GM03348 (cell line): Measurements from ENCODE around the gene PLEKHG5.
"Not testable (repeated sequence)": the region's sequence is repeated elsewhere in the genome, so short reads cannot be mapped to it uniquely, and the experiment has no call there.

Experiments used
- DNase-seq: peaks from one replicate; pipeline ENCODE4 v3.0.0; 2012; ENCODE audit warnings: low spot score

PLEKHG5 gene

GRCh38 chr1:6496890-6497214, 5.4 kb upstream of the PLEKHG5 start:
- DNase-seq = no peak

- peak; percentile 49 for DNase-seq
Observed at GRCh38 chr1:6496365-6496721, 4.9 kb upstream of the PLEKHG5 start.

GRCh38 chr1:6495540-6496364, 4.3 kb upstream of the PLEKHG5 start:
- no peak for DNase-seq

GRCh38 chr1:6495041-6495441, 3.6 kb upstream of the PLEKHG5 start:
- DNase-seq = no peak

- no peak for DNase-seq
Observed at GRCh38 chr1:6494627-6495026, 3.2 kb upstream of the PLEKHG5 start.

- DNase-seq = not testable (repeated sequence)
Observed at GRCh38 chr1:6493834-6494223, 2.4 kb upstream of the PLEKHG5 start.

- DNase-seq = no peak
Observed at GRCh38 chr1:6491966-6492365, 499 bp upstream of the PLEKHG5 start.

GRCh38 chr1:6491081-6491449, 402 bp downstream of the PLEKHG5 start:
- no peak for DNase-seq

GRCh38 chr1:6490181-6491080, 1.0 kb downstream of the PLEKHG5 start:
- DNase-seq = peak; percentile 90

GRCh38 chr1:6489799-6490180, 1.7 kb downstream of the PLEKHG5 start:
- DNase-seq = peak; percentile 96

- no peak for DNase-seq
Observed at GRCh38 chr1:6489383-6489765, 2.1 kb downstream of the PLEKHG5 start.

- no peak for DNase-seq
Observed at GRCh38 chr1:6488602-6489382, 2.7 kb downstream of the PLEKHG5 start.

GRCh38 chr1:6487804-6488484, 3.5 kb downstream of the PLEKHG5 start:
- no peak for DNase-seq

- peak; percentile 93 for DNase-seq
Observed at GRCh38 chr1:6486433-6487011, 4.9 kb downstream of the PLEKHG5 start.

GRCh38 chr1:6485168-6486101, 6.0 kb downstream of the PLEKHG5 start:
- DNase-seq = peak; percentile 45

GRCh38 chr1:6484826-6485167, 6.7 kb downstream of the PLEKHG5 start:
- no peak for DNase-seq

GRCh38 chr1:6483761-6484117, 7.7 kb downstream of the PLEKHG5 start:
- DNase-seq = no peak

GRCh38 chr1:6483017-6483760, 8.3 kb downstream of the PLEKHG5 start:
- DNase-seq = no peak

GRCh38 chr1:6481820-6482219, 9.6 kb downstream of the PLEKHG5 start:
- DNase-seq = no peak
